DMS53 (cell line): ENCODE data around the gene ARHGAP15.
"Not testable (repeated sequence)": the region's sequence is repeated elsewhere in the genome, so short reads cannot be mapped to it uniquely, and the experiment has no call there.

Experiments used
- DNase-seq: peaks from one replicate; lab custom pipeline; 2025; lab: John Stamatoyannopoulos, UW

The ARHGAP15 gene

DNA sequence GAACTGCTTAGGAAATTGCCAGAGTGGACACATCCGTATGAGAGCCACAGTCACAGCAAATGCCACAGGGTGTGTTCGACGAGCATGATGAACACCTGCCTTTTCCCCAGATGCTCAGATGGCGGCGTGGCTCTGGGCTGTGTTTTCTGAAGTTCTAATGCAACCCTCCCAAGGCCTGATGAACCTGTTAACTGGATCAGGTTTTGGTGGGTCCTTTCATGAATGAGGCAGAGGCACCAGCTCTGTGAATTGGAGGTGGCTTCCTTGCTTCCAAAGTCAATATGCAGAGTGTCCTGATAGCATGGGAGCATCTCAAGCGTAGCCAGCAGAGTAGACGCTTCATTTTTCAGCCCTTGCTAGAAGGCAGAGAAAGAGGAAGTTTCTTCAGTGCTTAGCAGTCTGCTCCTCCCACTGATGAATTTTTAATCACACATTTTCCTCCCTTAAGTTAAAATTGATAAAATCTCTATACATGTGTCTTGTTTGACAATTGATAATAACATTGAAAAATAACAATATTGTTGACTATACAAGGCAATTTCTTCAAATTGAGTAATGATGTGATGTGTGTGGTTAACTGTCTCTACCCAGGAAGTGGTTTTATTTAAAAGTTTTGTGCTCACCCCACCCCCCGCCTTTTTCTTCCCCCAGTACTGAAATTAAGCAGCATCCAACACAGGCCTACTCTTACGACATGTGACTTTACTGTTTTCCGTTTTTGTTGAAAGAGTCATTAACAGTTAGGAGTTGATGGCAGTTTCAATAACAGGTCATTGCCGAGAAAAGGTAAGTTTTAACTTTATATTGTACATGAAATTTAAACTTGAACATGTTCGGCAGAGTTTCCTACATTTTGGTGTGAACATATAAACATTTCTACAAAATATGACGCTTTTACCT lies at the start of gene ARHGAP15:
TSS of gene ARHGAP15 (plus strand) at position 739 of the 900 bp plus-strand sequence.
- no peak for DNase-seq

DNA sequence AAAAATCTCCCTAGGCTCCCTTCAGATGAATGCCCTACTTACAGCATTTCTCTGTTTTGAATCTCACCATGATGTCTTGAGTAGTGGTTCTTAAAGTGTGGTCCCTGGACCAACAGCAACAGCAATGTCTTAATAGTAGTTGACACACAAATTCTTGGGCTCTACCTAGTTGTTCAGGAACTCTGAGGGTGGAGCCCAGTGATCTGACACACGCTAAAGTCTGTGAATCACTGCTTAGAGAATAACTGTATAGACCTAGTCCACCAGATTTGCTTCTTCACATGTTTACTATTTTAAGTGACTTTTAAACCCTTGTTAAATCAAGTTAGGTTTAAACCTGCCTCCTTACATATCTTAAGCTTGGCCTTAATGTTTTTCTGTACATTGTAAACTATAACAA lies 47.6 kb upstream of the ARHGAP15 start:
- DNase-seq: no peak

DNA sequence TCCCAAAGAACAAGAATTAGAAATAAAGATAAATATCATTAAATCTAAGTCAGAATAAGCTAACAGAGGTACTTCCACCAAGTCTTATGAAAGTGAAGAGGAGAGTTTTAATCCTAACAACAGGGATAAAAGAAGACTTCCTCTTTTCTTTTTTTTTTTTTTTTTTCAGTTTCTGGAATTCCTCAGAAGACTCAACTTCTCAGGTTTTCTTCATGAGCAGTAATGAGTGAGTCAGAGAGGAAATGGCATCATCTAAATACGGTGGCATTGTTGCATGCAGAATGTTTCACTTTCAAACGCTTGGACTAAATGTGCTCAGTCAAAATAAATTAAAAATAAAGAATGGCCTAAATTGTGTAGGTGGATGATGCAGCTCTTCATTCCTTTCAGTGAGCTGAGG lies 45.6 kb upstream of the ARHGAP15 start:
- DNase-seq: no peak

DNA sequence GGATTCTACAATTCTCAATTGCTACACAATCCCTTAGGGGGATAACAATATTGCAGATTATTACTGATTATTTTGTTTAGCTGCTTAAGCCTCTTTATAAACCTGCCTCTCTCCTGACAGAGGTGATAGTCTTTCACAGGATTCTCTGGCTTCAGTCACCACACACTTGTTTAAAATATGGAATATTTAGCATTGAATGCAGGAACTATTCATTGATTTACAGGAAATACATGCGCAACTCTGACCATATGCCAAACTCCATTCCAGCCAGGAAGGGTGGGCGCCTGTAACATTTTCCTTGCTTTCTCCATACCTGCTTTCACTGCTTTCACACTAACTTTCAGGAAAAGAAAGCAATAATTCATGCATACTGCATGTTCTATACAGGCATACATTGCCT lies 44.8 kb upstream of the ARHGAP15 start:
- DNase-seq: no peak

DNA sequence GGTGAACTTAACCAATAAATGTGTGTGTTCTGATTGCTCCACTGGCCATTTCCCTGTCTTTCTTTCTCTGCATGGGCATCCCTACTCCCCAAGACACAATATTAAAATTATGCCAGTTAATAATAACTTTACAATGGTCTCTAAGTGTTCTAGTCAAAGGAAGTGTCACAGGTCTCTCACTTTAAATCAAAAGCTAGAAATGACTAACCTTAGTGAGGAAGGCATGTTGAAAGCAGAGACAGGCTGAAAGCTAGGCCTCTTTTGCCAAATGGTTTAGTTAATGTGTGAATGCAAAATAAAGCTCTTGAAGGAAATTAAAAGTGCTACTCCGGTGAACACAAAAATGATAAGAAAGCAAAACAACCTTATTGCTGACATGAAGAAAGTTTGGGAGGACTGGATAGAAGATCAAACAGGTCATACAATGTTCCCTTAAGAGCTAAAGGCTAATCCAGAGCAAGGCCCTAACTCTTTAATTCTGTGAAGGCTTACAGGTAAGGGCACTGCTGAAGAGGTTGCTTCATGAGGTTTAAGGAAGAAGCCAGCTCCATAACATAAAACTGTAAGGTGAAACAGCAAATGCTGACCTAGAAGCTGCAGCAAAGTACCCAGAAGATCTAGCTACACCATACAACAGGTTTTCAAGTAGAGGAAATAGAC lies 44.0 kb upstream of the ARHGAP15 start:
- DNase-seq: no peak

DNA sequence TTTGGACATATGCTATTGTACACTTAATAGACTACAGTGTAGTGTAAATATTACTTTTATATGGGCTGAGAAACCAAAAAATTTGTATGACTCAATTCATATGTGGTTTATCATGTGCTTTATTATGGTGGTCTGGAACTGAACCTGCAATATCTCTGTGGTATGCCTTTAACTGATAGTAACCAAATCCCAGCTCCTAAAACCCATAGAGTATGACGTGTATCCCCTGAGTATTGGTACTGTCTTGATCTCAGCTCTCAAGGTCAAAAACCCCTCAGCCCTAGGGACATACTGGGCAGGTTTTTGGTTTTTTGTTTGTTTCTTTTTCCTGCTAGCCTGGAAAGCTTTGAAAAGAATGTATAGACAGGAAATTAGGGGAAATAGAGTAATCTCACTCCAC lies 42.2 kb upstream of the ARHGAP15 start:
- DNase-seq: no peak

DNA sequence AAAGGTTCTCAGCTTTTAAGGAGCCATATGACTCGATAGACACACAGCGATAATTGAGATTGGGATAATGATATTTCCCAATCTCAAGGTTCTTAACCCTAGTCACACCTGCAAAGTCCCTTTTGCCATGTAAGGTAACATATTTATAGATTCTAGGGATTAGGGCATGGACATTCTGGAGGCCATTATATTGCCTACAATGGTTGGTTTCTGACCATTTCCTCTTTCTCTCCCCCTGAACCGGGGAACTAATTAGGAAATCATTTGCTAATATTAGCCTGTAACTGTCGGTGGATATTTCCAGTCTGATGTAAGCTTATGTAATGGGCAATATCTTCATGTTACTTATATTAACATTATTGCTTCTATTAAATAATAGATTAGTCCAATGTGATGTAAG lies 40.8 kb upstream of the ARHGAP15 start:
- no peak for DNase-seq

DNA sequence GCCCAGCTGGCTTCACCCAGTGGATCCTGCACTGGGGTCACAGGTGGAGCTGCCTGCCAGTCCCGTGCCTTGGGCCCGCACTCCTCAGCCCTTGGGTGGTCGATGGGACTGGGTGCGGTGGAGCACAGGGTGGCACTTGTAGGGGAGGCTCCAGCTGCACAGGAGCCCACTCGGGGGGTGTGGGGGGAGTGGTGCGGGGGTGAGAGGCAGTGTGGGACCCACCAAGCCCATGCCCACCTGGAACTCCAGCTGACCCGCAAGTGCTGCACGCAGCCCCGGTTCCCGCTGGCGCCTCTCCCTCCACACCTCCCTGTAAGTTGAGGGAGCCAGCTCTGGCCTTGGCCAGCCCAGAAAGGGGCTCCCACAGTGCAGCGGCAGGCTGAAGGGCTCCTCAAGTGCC lies 39.7 kb upstream of the ARHGAP15 start:
- not testable (repeated sequence) for DNase-seq

GRCh38 chr2:143110758-143111428 lies 18.3 kb upstream of the ARHGAP15 start:
- peak; percentile 69 for DNase-seq

DNA sequence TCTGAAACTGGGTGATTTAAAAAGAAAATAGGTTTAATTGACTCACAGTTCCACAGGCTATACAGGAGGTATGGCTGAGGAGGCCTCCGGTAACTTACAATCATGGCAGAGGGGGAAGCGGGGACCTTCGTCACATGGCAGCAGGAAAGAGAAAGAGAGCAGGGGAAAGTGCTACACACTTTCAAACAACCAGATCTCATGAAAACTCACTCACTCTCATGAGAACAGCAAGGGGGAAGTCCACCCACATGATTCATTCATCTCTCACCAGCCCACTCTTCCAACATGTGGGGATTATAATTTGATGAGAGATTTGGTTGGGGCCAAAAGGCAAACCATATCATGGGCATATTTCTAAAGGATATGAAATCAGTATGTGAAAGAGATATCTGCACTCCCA lies 12.0 kb upstream of the ARHGAP15 start:
- no peak for DNase-seq

DNA sequence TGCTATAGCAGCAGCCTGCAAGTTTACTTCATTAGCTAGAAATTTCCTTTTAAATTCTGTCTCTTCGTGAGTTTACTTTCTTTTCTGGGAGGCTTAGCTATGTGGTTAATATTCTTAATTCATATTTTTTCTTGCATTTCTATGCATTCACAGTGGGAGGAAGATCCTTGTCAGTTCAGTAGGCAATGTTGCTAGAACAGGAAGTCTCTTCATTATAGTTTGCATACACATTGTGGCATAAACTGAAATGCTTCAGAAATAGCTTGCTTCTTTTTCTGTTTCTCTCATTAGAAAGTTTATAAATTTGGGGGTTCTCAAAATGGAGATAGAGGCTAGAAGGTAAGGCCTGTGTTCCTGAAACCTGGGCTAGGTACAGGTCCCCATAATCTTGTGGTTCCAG lies 8.1 kb upstream of the ARHGAP15 start:
- DNase-seq: no peak

DNA sequence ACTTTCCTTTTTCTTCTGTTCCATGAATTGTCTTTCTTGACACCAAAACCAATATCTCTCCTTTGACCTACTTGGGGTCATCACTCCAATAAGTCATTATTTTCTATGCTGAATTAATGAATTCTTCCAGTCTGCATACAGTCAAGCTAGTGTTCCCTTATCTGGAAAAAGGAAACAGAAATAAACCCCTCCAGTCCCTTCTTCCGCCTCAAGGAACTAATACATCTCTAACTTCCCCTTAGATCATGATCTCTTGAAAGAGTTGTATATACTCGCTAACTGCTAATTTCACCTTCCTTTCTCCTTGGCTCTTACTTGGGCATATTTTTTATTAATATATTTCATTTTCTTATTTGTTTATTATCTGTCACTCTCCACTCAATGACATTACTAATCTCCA lies 7.3 kb upstream of the ARHGAP15 start:
- no peak for DNase-seq

DNA sequence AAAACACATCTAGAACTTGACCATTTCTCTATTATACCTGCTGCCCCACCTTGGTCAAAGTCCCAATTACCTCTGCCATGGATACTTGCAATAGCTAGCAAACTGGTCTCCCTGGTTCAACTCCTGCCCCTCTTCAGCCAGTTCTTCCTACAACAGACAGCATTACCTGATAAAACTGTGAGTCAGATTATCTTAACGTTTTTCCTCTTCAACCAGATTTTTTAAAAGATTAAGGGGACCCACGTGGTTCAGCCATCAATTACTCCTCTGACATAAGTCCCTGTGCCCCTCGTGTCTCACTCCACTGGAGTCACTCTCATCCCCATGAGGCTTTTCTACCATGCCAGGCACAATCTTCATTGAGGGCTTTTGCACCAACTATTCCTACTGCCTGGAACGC lies 5.3 kb upstream of the ARHGAP15 start:
- DNase-seq: no peak

GRCh38 chr2:143124445-143124844 lies 4.8 kb upstream of the ARHGAP15 start:
- no peak for DNase-seq

GRCh38 chr2:143125717-143126116 lies 3.5 kb upstream of the ARHGAP15 start:
- DNase-seq: no peak

GRCh38 chr2:143132355-143132754 lies 3.1 kb downstream of the ARHGAP15 start:
- DNase-seq: no peak

- no peak for DNase-seq
Measured at GRCh38 chr2:143133783-143134182, 4.6 kb downstream of the ARHGAP15 start.

DNA sequence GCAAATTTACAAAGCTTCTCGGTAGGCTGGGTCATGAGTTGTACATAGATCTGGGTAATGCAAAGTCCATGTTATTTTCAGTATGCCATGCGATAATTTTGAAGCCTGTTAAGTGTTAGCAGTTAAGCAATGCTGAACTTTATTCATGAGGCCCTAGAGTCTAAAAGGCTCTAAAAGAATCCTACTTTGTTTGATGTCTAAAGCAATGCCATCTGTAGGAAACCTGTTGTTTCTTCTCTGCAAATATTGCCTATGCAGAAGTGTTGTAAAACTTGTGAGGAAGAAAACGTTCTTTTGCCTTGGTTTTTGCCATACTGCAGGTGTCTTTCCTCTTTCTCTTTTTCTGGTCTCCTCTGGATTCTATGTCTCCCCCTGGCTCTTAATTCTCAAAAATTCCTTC lies 9.1 kb downstream of the ARHGAP15 start:
- no peak for DNase-seq

DNA sequence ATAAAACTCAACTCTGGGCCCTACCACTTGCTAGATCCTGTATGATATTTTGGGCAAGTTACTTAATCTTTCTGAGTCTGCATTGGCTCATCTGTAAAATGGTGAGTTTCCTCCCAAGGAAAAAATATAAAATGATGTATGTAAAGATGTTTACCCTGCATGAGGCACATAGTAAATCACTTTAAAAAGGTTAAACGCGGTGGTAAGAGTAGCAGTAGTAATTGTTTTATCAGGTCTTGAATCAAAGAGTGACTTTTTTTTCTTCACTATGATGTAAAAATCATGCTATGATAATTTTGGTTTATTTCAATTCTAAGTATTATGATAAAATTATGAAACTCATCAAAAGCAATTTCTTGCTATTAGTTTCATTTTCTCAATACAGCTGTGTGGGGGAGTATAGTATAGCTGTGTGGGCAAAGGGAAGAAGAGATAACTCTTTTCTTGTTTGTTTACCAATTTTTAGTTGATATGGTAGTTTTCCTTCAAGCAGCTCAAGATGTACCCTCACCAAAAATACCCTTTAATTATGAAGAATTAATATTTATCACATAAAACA lies 10.7 kb downstream of the ARHGAP15 start:
- DNase-seq: no peak

DNA sequence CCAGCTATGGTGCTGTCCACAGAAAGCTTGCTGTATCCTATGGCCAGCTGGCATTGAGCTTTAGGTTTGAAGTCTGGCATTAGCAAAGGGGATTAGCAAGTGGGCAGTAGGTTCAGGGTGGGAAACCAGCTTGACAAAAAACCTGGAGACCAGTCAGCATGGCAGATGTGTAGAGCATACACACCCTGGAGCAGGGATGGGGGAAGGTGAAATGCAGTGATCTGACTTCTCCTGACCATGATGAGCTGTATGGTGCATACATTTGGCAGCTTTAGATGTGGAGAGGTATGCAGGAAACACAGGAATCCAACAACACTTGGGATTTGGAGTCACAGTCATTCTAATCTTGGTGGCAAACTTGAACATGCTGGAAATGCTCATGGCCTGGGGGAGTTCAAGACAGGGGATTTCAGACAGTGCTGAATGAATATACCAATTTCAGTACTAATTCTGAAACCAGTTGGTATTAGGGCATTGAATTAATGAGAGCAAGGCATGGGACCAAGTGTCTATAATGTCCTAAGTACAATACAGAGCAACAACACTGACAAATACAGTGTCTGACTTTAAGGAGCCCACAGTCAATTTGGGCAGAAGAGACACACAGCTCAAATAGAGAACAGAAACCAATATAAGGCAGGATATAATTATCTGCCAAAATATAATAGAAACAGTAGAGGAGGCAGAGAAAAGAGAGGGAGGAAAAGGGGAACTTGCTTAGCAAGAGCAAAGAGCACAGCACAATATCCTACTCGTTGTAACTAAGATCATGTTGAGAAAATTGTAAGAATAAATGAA lies 11.8 kb downstream of the ARHGAP15 start:
- no peak for DNase-seq

- no peak for DNase-seq
Measured at GRCh38 chr2:143142598-143142997, 13.4 kb downstream of the ARHGAP15 start.
